ENCODE results near the gene SLC28A3.
"Not testable (repeated sequence)": the region's sequence is repeated elsewhere in the genome, so short reads cannot be mapped to it uniquely, and the experiment has no call there.

The SLC28A3 gene

GRCh38 chr9:84340535-84340934, at the start of gene SLC28A3:
TSS of gene SLC28A3 (minus strand) at chr9:84340758. CDS start at chr9:84340633, 125 bp downstream.
- DNase-seq: no peak

- not testable (repeated sequence) for DNase-seq
These were observed 49.7 kb upstream of the SLC28A3 start for GRCh38 chr9:84390254-84390653.

GRCh38 chr9:84387821-84388220, 47.3 kb upstream of the SLC28A3 start:
- no peak for DNase-seq

GRCh38 chr9:84386753-84387152, 46.2 kb upstream of the SLC28A3 start:
- DNase-seq: no peak

- DNase-seq: no peak
These were observed 45.0 kb upstream of the SLC28A3 start for GRCh38 chr9:84385386-84386040.

GRCh38 chr9:84384617-84385016, 44.1 kb upstream of the SLC28A3 start:
- DNase-seq: no peak

- no peak for DNase-seq
These were observed 42.6 kb upstream of the SLC28A3 start for GRCh38 chr9:84383178-84383577.

- no peak for DNase-seq
These were observed 42.2 kb upstream of the SLC28A3 start for GRCh38 chr9:84382720-84383119.

GRCh38 chr9:84381508-84381907, 41.0 kb upstream of the SLC28A3 start:
- no peak for DNase-seq

- peak; percentile 16 for DNase-seq
These were observed 39.2 kb upstream of the SLC28A3 start for GRCh38 chr9:84379740-84380139.

- no peak for DNase-seq
These were observed 35.4 kb upstream of the SLC28A3 start for GRCh38 chr9:84375954-84376353.

- no peak for DNase-seq
These were observed 34.0 kb upstream of the SLC28A3 start for GRCh38 chr9:84374516-84374915.

GRCh38 chr9:84374013-84374412, 33.5 kb upstream of the SLC28A3 start:
- no peak for DNase-seq

GRCh38 chr9:84371737-84372136, 31.2 kb upstream of the SLC28A3 start:
- peak; percentile 57 for DNase-seq

GRCh38 chr9:84368601-84369000, 28.0 kb upstream of the SLC28A3 start:
- no peak for DNase-seq

- not testable (repeated sequence) for DNase-seq
These were observed 27.2 kb upstream of the SLC28A3 start for GRCh38 chr9:84367726-84368125.

GRCh38 chr9:84366683-84367082, 26.1 kb upstream of the SLC28A3 start:
- DNase-seq: no peak

- not testable (repeated sequence) for DNase-seq
These were observed 24.4 kb upstream of the SLC28A3 start for GRCh38 chr9:84364894-84365490.

- DNase-seq: no peak
These were observed 21.1 kb upstream of the SLC28A3 start for GRCh38 chr9:84361645-84362044.

GRCh38 chr9:84357275-84357674, 16.7 kb upstream of the SLC28A3 start:
- no peak for DNase-seq

- no peak for DNase-seq
These were observed 13.5 kb upstream of the SLC28A3 start for GRCh38 chr9:84354035-84354434.

GRCh38 chr9:84349671-84350070, 9.1 kb upstream of the SLC28A3 start:
- no peak for DNase-seq

- no peak for DNase-seq
These were observed 2.6 kb upstream of the SLC28A3 start for GRCh38 chr9:84343111-84343521.

- DNase-seq: no peak
These were observed 596 bp downstream of the SLC28A3 start for GRCh38 chr9:84339962-84340361.

GRCh38 chr9:84339503-84339902, 1.1 kb downstream of the SLC28A3 start:
- no peak for DNase-seq

Measured in fibroblast of upper back skin (primary cell).